ENCODE results near the gene ZNF101.

Gene ZNF101

DNA sequence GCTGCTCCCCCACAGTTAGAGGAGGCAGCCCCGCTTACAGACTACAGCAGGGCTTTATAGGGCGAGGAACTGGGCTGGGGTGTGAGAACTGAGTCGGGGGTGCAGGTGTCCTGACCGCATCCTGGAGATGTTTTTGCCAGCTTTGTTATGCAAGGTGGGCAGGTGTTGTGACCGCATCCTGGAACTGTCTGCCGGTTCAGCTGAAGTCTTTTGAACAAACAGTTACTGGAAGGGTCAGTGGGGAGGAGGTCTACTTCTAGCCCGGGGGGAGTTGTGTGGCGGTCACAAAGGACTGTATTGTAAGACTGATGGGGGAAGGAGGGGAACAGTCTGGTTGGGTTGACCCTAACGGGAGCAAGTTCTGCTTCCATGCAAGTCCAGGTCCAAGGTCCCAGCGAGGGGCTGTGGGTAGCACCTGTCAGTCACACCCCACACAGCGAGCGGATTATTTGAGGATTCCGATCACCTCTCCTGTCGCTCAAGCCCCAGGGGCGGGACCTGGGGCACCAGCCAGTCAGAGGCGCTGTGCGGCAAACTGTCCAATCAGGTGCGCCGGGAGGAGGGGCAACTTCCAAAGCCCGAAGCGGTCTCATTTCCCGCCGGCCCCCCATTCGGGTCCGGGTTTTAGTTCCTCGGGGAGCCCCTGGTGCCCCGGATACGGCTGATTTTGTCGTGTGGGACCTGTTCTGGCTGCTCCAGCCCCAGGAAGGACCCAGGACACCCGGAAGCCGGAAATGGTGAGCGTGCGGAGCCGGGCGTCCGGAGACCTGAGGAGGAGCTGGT lies at the start of gene ZNF101:
Gene ZNF101 (plus strand): TSS at position 610 of the 783 bp plus-strand sequence. CDS start 125 bp downstream, at position 735.
- DNase-seq: peak; percentile 99

DNA sequence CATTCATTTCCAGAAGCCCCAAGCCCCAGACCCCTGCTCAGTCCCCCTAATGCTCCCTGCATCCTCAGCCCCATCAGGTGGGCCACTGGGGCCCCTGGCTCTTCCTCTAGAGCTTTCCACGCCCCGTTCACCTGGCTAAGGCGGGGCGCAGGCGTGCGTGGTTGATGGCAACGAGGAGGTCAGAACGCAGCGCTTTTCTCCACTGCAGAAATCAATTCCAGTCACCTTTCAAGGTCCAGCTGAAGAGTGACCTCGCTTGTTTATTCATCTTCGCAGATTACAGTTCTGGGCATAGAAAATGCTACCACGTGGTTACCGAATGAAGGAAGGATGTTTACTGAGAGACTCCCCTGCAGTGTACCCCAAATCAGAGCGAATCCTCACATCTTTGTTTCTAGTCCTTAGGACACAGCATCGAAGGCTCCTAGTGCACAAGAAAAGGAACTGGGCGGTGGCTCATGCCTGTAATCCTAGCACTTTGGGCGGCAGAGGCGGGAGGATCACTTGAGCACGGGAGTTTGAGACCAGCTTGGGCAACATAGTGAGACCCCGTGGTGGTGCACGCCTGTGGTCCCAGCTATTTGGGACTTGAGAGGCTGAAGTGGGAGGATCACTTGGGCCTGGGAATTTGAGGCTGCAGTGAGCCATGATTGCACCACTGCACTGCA lies 49.3 kb upstream of the ZNF101 start:
- peak; percentile 48 for DNase-seq

DNA sequence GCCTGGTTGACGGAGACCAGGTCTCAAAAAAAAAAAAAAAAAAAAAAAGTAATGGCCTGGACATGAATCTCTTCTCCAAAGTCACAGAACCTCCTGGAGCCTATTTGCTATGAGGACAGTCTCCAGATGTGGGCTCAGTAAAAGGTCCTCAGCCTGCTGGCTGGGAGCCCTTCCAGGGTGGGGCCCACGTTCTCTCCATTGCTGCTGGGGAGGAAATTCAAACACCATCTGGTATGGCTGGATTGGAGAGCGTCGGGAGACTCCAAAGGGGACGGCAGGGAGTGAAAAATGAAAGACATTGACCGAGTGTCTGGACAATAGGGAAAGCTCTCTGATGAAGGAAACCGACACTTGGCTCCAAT lies 48.8 kb upstream of the ZNF101 start:
- no peak for DNase-seq

DNA sequence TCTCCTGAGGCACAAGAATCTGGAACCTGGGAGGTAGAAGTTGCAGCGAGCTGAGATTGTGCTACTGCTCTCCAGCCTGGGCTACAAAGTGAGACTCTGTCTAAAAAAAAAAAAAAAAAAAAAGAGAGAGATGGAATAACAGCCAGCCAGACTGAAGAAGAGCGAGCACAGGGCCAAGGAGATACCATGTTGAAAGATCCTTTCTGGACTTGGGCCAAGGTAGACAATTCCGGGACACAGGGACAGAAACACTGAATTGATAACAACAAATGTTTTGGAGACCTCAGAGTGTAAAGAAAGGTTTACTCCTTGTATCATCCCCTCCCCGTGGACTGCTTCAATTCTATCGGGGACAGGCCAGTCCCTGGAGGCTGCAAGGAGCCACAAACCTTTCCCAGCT lies 45.3 kb upstream of the ZNF101 start:
- DNase-seq: no peak

DNA sequence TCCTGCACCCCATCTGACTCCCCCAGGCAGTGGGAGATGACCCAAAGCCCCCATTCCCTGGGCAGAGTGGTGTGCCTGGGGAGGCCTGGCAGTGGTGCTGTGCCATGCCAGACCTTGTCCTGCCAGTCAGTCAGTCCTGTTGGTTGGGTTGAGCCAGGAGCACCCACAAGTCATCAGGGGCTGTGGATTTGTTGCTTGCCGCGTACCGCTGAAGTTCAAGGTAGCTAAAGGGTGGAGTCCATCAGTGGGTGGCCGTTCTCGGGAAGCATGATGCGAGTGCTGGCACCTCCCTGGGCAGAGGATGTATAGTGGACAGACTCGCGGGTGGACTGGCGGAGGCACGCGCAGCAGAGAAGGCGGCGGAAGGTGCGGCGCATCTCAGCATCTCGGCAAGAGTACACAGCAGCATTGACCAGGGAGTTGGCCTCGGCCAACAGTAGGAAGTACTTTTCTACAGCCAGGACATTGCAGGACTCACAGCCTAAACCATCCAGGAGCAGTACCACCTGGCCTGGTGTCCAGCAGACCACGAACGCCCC lies 44.5 kb upstream of the ZNF101 start:
- DNase-seq: no peak

DNA sequence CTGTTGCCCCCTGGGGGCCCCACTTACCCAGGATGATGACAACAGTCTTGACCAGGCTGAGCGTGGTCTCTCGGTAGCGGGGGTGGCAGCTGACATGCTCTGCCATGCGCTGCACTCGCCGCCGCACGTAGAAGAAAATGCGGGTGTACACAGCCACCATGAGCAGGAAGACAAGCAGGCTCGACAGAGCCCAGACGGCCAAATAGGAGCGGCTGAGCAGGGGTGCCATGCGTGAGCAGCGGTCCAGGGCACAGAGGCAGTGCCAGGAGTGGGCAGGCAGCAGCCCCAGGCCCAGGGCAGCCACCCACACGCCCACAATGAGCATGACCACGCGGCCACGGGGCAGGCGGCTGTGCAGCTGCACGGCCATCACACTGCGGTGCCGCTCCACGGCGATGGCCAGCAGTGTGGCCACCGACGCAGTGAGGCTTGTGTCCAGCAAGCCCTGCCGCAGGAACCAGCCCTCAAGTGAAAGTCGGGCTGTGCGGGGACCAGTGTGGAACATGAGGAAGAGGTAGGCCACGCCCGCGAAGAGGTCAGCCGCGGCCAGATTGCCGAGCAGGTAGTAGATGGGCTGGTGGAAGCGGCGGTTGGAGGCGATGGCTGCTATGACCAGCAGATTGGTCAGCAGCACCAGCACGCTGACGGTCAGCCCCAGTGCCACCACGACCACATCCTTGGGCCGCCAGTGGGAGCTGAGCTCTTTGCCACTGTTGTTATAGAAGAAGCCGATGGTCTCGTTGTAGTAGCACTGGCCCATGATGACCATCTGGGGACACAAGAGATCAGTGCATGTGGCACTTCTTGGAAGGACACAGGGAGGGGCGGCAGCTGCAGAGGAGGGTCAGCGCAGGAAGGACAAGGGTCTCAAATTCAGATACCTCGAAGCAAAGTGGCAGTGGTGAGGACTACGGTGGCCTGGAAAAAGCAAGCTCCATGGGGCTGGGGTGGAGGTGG lies 41.8 kb upstream of the ZNF101 start:
- DNase-seq: no peak

DNA sequence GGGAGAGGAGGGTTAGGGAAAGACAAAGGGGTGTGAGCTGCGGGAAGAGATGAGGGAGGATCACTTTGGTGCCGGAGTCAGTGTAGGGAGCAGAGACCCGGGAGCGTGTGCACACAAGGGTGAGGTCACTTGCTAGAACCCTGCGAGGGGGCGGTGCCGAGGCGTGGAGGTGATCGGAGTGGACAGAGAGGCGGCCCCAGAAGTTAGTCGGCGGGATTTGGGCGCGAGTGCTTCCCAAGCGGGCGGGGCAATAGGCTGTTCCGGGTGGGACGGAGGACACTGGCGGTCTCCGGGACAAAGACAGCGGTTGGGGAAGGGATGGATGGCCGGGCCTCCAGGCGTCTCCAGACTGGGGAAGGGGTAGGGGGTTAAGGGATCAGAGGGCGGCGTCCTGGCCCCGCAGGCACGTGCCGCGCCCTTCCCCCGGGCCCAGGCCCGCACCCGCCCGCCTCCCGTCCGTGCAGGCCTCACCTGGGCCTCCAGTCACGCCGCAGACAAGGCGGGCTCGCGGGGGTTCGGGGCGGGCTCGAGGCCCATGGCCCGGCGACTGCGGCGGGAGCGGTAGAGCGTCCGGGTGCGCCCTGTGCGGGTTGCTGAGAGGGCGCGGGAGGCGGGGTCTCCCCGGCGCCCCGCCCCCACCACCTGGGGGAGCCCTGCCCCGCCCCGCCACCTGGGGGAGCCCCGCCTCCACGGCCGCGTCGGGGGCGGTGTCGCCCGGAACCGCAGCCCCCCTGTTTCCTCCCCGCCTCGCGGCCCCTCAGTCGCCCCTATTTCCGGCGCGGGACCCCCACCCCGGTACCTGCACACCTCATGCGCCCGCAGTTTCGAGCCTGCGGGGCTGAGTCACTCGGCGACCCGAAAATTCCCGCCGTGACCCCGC lies 40.8 kb upstream of the ZNF101 start, which contains the start of gene LPAR2:
Gene LPAR2 (minus strand): TSS at position 600 of the 880 bp plus-strand sequence. CDS start 945 bp downstream, outside the sequence.
- peak; percentile 86 for DNase-seq

DNA sequence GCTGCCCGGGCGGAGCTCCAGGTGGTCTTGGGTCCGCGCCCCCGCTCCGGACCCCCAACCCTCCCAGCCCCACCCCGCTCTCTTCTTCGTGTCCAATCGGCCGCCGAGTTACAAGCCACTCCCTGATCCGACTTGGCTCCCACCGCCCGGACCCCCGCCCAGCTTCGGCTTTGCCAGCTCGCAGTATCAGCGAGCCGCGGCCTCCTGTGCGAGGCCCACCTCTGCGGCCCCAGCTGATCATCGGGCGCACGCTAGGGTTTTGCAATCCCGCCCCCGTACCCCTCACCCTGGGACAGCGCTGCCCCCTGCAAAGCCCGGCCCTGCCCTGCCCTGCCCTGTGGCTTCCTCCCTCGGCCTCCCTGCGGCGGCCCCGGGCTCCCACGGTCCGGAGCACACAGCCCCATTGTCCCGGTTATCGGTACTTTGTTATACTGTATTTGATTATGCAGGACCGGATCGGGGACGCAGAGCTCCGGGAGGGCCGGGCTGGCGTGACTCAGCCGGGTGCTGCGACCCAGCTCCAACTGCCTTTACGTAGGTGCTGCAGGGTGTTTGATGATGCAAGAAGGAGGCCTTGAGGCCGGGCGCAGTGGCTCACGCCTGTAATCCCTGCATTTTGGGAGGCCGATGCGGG lies 40.0 kb upstream of the ZNF101 start:
- DNase-seq: peak; percentile 88

DNA sequence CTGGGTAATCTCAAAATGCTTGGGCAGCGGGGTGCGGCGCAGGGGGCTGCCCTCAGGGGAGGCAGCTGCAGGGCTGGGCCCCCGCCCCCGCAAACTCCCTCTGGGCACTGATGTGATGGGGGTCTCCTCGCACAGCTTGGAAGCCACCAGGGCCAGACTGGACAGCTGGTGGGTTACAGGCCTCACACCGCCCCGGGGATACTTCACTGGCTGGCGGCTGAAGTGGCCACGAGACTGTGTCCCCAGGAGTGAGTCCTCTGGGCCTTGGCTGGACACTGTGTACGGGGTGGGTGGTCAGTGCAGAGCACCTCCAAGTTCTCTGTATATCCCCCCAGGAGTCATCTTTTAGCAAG lies 38.6 kb upstream of the ZNF101 start:
- DNase-seq: no peak

DNA sequence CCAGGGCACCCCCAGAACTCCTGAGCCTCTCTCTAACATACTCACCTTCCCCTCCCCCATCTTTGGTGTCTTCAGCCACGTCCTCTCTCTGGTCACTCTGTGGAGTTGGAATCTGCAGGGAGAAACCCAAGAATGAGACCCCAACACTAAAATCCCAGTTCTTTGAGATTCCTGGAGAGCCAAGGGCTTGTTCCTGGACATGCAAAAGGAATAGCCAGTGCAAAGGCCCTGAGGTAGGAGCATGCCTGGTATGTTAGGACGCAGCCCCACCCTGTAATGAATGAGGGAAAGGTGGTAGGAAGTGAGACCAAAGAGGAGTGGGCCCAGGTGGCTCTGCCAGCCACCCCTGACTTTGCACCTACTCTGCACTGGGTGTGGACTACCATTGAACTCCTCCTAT lies 38.2 kb upstream of the ZNF101 start:
- no peak for DNase-seq

DNA sequence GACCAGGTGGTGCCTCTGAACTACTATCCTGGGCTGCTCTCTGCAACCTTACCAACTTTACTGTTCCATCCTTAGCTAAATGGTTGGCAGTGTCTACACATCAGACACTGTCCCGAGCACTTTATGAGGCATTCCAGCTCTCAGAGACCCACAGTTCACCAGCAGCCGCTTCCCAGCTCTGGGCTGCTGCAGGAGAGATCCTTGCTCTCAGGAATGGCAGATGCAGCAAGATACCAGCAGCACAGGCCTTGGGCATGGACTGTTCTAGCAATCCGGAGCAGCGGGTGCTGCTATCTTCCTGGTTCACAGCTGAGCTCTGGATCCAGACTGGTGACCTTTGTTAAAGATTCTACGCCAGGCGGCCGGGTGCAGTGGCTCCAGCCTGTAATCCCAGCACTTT lies 37.3 kb upstream of the ZNF101 start:
- DNase-seq: no peak

DNA sequence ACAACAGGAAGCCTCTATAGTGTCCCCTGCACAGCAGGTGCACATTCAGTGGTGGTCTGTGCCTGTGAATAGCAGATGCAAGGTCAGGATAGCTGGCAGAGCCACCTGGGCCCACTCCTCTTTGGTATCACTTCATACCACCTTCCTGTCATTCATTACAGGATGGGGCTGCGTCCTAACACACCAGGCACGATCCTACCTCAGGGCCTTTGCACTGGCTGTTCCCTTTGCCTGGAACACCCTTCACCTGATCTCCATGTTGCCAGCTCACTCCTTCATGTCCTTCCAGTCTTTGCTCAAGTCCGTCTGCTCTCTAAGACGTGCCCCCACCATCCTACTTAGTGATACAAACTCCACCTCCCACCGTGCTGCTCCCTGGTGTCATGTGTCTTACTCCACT lies 36.0 kb upstream of the ZNF101 start:
- DNase-seq: no peak

DNA sequence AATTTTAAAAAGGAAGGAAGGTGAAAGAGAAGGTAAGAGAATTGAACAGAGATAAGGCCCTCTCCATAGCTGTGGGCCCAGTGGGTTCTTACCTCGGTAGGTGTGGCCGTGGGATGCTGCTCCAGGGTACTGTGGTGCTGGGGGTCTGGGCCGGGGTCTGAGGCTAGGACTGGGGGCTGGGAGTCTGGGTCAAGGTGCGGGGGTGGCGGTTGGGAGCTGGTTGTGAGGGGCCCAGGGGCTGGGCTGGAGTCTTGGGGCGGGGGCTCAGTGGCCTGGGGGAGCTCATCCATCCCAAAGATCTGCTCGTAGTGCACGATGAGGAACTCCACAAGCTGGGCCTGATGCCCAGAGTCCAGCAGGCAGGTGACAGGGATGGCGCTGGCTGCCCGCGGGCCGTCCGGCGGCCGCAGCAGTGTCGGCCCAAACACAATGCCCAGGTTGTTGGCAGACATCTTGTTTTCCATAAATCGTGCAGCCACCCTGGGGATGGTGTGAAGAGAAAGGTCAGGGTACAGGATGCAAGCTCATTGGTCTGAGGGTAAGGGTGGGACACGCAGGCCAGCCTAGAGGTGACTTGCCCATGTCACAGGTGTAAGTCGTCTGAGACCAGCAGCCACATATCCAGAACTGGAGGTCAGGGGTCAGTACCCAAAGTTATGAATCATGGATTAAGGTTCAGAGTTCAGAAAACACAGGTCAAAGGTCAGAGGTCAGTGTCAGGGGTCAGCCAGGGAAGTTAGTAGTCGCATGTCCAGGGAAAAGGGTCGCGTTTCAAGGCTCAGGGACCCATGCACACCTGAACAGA lies 34.7 kb upstream of the ZNF101 start:
- no peak for DNase-seq

DNA sequence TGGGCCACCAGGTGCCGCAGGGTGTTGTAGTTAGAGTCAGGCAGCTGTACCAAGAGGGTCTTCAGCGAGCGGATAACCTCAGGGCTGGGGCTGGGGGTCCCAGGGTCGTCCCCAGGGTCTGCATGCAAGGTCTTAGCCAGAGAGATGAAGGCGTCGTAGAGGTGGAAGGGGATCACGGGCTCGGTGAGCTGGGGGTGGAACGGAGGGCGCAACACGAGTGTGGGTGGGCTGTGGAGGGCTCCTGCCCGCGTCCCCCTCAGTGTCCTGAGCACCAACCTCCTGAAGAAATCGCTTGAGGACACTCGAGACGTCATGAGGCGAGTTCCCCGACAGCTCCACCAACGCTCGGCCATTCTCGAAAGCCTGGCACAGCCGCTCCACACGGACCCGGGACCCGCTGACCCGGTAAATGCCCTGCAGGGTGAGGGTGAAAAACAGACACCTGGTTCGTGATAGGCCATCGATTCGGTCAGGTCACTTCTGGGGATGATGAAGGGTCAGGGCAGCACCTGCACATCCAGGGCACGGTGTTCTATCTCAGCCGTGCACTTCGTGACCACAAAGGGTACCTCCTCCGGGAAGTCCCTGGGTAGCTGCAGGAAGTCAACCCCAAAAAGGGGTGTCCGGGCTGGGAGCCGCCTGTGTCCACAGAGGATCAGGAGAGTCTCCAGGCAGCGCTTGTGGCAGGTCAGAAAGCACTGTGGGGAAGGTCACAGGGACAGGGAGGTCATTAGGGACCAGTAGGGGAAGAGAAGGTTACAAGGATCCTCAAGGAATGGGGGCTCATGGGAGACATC lies 33.9 kb upstream of the ZNF101 start:
- no peak for DNase-seq

DNA sequence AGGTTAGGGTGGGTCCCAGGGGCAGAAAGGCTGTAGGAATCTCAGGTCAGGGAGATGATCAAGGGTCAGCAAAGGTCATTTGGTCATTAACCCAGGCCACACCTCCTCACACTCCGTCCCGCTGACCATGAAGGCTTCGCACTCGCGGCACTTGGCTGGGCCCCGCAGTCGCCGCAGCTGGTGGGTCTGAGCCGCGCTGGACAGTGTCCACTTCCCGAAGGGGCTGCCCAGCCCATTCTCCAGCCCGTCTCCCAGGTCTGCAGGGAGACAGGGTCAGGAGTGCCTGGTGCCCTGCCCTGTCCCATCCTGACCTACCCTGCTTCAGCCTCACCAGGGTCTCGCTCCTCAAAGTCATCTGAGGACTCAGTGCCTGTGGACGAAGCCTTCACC lies 33.3 kb upstream of the ZNF101 start:
- DNase-seq: no peak

DNA sequence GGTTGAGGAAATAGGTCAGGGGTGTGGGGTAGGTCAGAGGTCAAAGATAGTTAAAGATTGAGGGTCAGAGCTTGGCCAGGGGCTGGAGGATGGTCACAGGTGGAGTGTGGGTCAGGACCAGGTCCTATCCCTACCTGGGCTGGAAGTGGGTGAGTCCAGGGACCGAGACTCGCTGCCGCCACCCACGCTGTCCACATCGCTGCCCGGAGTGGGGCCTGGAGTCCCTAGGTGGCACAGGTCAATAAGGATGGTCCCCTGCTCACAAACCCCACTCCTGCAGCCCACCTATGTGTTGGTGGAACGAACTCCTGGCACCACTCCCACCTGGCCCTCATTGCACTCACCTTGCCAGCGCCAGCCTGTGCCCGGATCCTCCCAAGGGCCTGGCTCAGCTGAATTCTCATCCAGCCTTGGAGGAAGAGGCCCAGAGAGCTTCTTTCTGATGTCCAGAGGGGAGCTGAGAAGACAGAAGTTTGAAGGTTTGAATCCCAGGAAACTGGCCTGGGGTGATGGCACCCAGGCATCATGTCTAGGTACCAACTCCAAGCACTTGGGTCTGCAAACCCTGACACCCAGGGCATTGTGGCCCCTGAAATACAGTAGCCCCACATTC lies 32.0 kb upstream of the ZNF101 start:
- no peak for DNase-seq

DNA sequence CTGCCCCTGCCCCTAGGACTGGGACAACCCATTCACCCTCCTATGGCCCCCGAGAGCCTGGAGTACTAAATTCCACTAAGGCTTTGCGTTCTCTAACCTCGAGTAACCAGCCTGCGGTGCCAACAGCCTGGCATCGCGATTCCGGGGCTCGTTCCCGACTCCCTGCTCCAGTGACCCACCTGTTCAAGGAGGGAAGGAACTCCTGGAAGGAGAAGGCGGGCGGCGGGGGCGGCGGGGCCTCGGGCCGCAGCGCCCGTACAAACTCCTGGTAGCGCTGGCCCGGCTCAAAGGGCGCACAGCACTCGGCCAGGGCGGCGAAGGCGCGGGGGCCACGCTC lies 31.5 kb upstream of the ZNF101 start:
- DNase-seq: no peak

DNA sequence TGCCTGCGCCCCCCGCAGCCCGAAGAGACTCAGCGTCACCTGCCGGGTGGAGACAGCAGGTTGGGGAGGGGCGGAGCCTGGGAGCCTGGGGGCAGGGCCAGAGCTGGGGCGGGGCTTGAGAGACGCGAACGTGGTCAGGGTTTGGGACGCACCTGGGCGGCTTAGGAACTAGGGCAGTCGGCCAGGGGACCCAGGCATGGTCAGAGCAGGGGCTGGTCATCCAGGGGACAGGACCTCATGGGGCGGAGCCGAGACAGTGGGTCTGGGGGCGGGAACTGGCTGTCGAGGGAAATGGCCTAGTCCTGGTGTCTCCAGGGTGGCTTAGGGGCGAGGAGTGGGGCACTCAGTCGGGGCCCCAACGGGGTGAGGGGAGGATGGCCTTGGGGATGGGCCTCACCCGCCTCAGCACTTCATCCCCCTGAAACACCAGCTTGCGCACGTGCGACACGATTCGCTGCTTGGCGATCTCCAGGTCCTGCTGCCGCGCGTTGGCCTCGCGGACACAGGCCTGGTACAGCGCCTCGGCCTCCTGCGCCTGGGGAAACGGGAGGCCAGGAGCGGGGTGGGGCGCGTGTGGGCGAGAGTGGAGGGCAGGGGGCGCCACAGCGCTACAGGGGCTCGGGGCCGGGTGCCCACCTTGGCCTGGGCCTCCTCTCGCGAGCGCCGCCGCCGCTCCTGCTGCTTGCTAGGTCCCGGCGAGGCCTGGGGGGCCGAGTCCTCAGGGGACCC lies 31.0 kb upstream of the ZNF101 start:
- no peak for DNase-seq
